PC-9 (cell line): ENCODE data around the gene CPEB3. TPM values are rescaled to one million over a fixed set of nuclear protein-coding genes. Genes with fewer than 3 reads are reported as not detected.

ENCODE experiments used
- BruUV-seq: library from RNA; stranded (reverse); fragments of 400-500 nt; replicated peaks from 2 replicates; lab custom pipeline; 2021; lab: Mats Ljungman, UMichigan
- CTCF ChIA-PET: fragments of 300-600 bp; sonication (Branson Sonifier 250); formaldehyde crosslinking; loops from one replicate; lab custom pipeline; 2022; ENCODE audit warnings: antibody characterized with exemption; lab: Charles Lee
- POLR2A ChIA-PET: fragments of 300-600 bp; sonication (Branson Sonifier 250); formaldehyde crosslinking; loops from one replicate; lab custom pipeline; 2022; ENCODE audit warnings: antibody characterized with exemption; ENCODE audit not compliant: unreplicated experiment; lab: Charles Lee
- DNase-seq, 2 experiments: peaks; one replicate each; pipeline versions ENCODE4 v3.0.0 to v3.0.0-alpha.2; 2015 to 2022; ENCODE audit warnings: mixed read lengths in 1 of 2
- H2AFZ ChIP-seq: fragments of 200-600 bp; sonication (generic); 2 replicates; pipeline ENCODE4 v1.8.1; 2017; ENCODE audit warnings: antibody characterized with exemption
- H3F3A ChIP-seq: fragments of 200-600 bp; sonication (generic); 2 replicates; pipeline ENCODE4 v1.8.1; 2017; ENCODE audit warnings: antibody characterized with exemption, mild to moderate bottlenecking, low read depth; ENCODE audit not compliant: insufficient read depth
- H3K27ac ChIP-seq: fragments of 200-600 bp; sonication (generic); 2 replicates; pipeline ENCODE4 v1.6.1; 2016; ENCODE audit warnings: mixed run types
- H3K27me3 ChIP-seq: fragments of 200-600 bp; sonication (generic); 2 replicates; pipeline ENCODE4 v1.6.1; 2016; ENCODE audit warnings: low read depth, mixed run types; ENCODE audit not compliant: insufficient read depth
- H3K36me3 ChIP-seq: fragments of 200-600 bp; sonication (generic); 2 replicates; pipeline ENCODE4 v1.6.1; 2016; ENCODE audit warnings: low read depth, mixed run types
- H3K4me1 ChIP-seq: fragments of 200-600 bp; sonication (generic); replicated peaks from 2 replicates; pipeline ENCODE4 v1.6.1; 2016; ENCODE audit warnings: mixed run types; ENCODE audit not compliant: insufficient read depth
- H3K4me2 ChIP-seq: fragments of 200-600 bp; sonication (generic); 2 replicates; pipeline ENCODE4 v1.6.1; 2017; ENCODE audit warnings: mixed run types
- H3K4me3 ChIP-seq: fragments of 200-600 bp; sonication (generic); 2 replicates; pipeline ENCODE4 v1.6.1; 2016; ENCODE audit warnings: mixed run types
- H3K79me2 ChIP-seq: fragments of 200-600 bp; sonication (generic); 2 replicates; pipeline ENCODE4 v1.6.1; 2017; ENCODE audit warnings: low read depth, mixed run types
- H3K9me2 ChIP-seq: fragments of 200-600 bp; sonication (generic); 2 replicates; pipeline ENCODE4 v1.8.1; 2017; ENCODE audit warnings: mild to moderate bottlenecking; ENCODE audit not compliant: insufficient read depth
- H3K9me3 ChIP-seq: fragments of 200-600 bp; sonication (generic); 2 replicates; pipeline ENCODE4 v1.8.1; 2016; ENCODE audit warnings: low read depth; ENCODE audit not compliant: insufficient read depth
- H4K20me1 ChIP-seq: fragments of 200-600 bp; sonication (generic); 2 replicates; pipeline ENCODE4 v1.8.1; 2017; ENCODE audit not compliant: insufficient read depth
- CTCF ChIP-seq: fragments of 200-600 bp; sonication (generic); conservative IDR thresholded peaks from 2 replicates; pipeline ENCODE4 v1.6.1; 2017; ENCODE audit warnings: mixed run types, antibody characterized with exemption, mild to moderate bottlenecking, moderate library complexity
- EZH2 ChIP-seq: fragments of 200-600 bp; sonication (generic); IDR thresholded peaks from 2 replicates; pipeline ENCODE4 v1.8.0; 2017; ENCODE audit warnings: antibody characterized with exemption, low read depth
- intact Hi-C: fragments of 100-400 bp; cut with micrococcal nuclease; formaldehyde crosslinking; loops from one replicate; pipeline ENCODE4 v1.10.0; 2022; ENCODE audit not compliant: unreplicated experiment
- total RNA-seq: library from RNA; stranded (reverse); gene quantifications from 2 replicates; pipeline ENCODE4 v1.2.3, GENCODE V29; 2021

The CPEB3 gene
- total RNA-seq, 1 experiment from 2014 or later, result 1.4 TPM

- H4K20me1 ChIP-seq, result peaks cover 13% of the 10 kb centered on the region
- POLR2A ChIA-PET, result no interaction called here
- no TSS peak for BruUV-seq
These were observed 13.2 kb upstream of the CPEB3 start for GRCh38 chr10:92304061-92304460.

GRCh38 chr10:92303096-92303495 lies 12.2 kb upstream of the CPEB3 start:
- POLR2A ChIA-PET, result no interaction called here

More at GRCh38 chr10:92304061-92304460, 13.2 kb upstream of the CPEB3 start:
- peaks cover 60% of the 10 kb centered on the region for H3K79me2 ChIP-seq
- H3F3A ChIP-seq, result no peaks in the 10 kb centered on the region
- no peak for DNase-seq
- H2AFZ ChIP-seq, result no peak overlapping the region
- no peaks in the 10 kb centered on the region for H3K27me3 ChIP-seq
- no peak overlapping the region for H3K4me3 ChIP-seq
- H3K36me3 ChIP-seq, result no peaks in the 10 kb centered on the region
- no peaks in the 10 kb centered on the region for H3K9me2 ChIP-seq
- H3K4me1 ChIP-seq, result no peaks in the 10 kb centered on the region
- no peak overlapping the region for H3K4me2 ChIP-seq
- CTCF ChIA-PET, result no interaction called here
- no peak overlapping the region for H3K27ac ChIP-seq
- H3K9me3 ChIP-seq, result no peaks in the 10 kb centered on the region
- intact Hi-C loops, result no loop called here
- TF ChIP-seq CTCF (no peak), EZH2 (no peak)

GRCh38 chr10:92298487-92298886 lies 7.6 kb upstream of the CPEB3 start:
- H3F3A ChIP-seq, result no peaks in the 10 kb centered on the region
- intact Hi-C loops, result no loop called here
- ChIA-PET CTCF (no interaction called here), POLR2A (no interaction called here)
- H2AFZ ChIP-seq, result no peak overlapping the region
- BruUV-seq, result no TSS peak
- no peaks in the 10 kb centered on the region for H3K9me3 ChIP-seq
- peaks cover 60% of the 10 kb centered on the region for H3K79me2 ChIP-seq
- H3K4me1 ChIP-seq, result no peaks in the 10 kb centered on the region
- H3K27me3 ChIP-seq, result no peaks in the 10 kb centered on the region
- DNase-seq, result no peak
- H3K9me2 ChIP-seq, result no peaks in the 10 kb centered on the region
- TF ChIP-seq CTCF (no peak), EZH2 (no peak)
- H3K4me2 ChIP-seq, result no peak overlapping the region
- no peak overlapping the region for H3K4me3 ChIP-seq
- no peak overlapping the region for H3K27ac ChIP-seq
- no peaks in the 10 kb centered on the region for H3K36me3 ChIP-seq
- H4K20me1 ChIP-seq, result peaks cover 18% of the 10 kb centered on the region

More at GRCh38 chr10:92303096-92303495, 12.2 kb upstream of the CPEB3 start:
- H3K27ac ChIP-seq, result no peak overlapping the region
- no TSS peak for BruUV-seq
- intact Hi-C loops, result no loop called here
- no peaks in the 10 kb centered on the region for H3K36me3 ChIP-seq
- H3K27me3 ChIP-seq, result no peaks in the 10 kb centered on the region
- H2AFZ ChIP-seq, result no peak overlapping the region
- no peaks in the 10 kb centered on the region for H3K9me2 ChIP-seq
- DNase-seq, result no peak
- H4K20me1 ChIP-seq, result peaks cover 13% of the 10 kb centered on the region
- TF ChIP-seq EZH2, result no peak
- TF ChIP-seq CTCF, result no peak
- H3K9me3 ChIP-seq, result no peaks in the 10 kb centered on the region
- no peaks in the 10 kb centered on the region for H3K4me1 ChIP-seq
- H3K4me3 ChIP-seq, result no peak overlapping the region
- CTCF ChIA-PET, result no interaction called here
- no peak overlapping the region for H3K4me2 ChIP-seq
- H3F3A ChIP-seq, result no peaks in the 10 kb centered on the region
- peaks cover 59% of the 10 kb centered on the region for H3K79me2 ChIP-seq
